ENCODE data around the gene MYH16.
"Not testable (repeated sequence)": the region's sequence is repeated elsewhere in the genome, so short reads cannot be mapped to it uniquely, and the experiment has no call there.

MYH16 gene

GRCh38 chr7:99309111-99309510 is 36.5 kb downstream of the MYH16 start:
- no peak for DNase-seq

GRCh38 chr7:99310004-99310403 is 37.4 kb downstream of the MYH16 start:
- DNase-seq, result no peak

- no peak for DNase-seq
These were observed 39.1 kb downstream of the MYH16 start for GRCh38 chr7:99311702-99312101.

- DNase-seq, result peak; percentile 52
These were observed 39.9 kb downstream of the MYH16 start for GRCh38 chr7:99312316-99313203.

GRCh38 chr7:99313204-99313573 is 40.5 kb downstream of the MYH16 start:
- no peak for DNase-seq

- DNase-seq, result peak; percentile 30
These were observed 41.9 kb downstream of the MYH16 start for GRCh38 chr7:99314504-99314903.

- DNase-seq, result no peak
These were observed 47.7 kb downstream of the MYH16 start for GRCh38 chr7:99320371-99320770.

- not testable (repeated sequence) for DNase-seq
These were observed 50.0 kb downstream of the MYH16 start for GRCh38 chr7:99322659-99323058.

- no peak for DNase-seq
These were observed 51.9 kb downstream of the MYH16 start for GRCh38 chr7:99324559-99324958.

- no peak for DNase-seq
These were observed 52.4 kb downstream of the MYH16 start for GRCh38 chr7:99325001-99325493.

- peak; percentile 91 for DNase-seq
These were observed 53.2 kb downstream of the MYH16 start, which contains the start of gene ARPC1A for GRCh38 chr7:99325592-99326407. Gene ARPC1A (plus strand): TSS chr7:99325898. CDS start chr7:99333354, 7,456 bp downstream.

- no peak for DNase-seq
These were observed 53.8 kb downstream of the MYH16 start for GRCh38 chr7:99326408-99326782.

GRCh38 chr7:99330314-99330961 is 57.8 kb downstream of the MYH16 start:
- not testable (repeated sequence) for DNase-seq

GRCh38 chr7:99331002-99331401 is 58.4 kb downstream of the MYH16 start:
- DNase-seq, result no peak

- DNase-seq, result no peak
These were observed 67.0 kb downstream of the MYH16 start for GRCh38 chr7:99339595-99339994.

GRCh38 chr7:99340659-99341058 is 68.0 kb downstream of the MYH16 start:
- no peak for DNase-seq

GRCh38 chr7:99344061-99344647 is 71.5 kb downstream of the MYH16 start:
- DNase-seq, result no peak

- DNase-seq, result not testable (repeated sequence)
These were observed 78.0 kb downstream of the MYH16 start for GRCh38 chr7:99350641-99351040.

- DNase-seq, result no peak
These were observed 79.6 kb downstream of the MYH16 start for GRCh38 chr7:99352247-99352646.

- DNase-seq, result no peak
These were observed 82.5 kb downstream of the MYH16 start for GRCh38 chr7:99355098-99355497.

- no peak for DNase-seq
These were observed 85.3 kb downstream of the MYH16 start for GRCh38 chr7:99357701-99358490.

GRCh38 chr7:99358521-99358920 is 85.9 kb downstream of the MYH16 start:
- not testable (repeated sequence) for DNase-seq
